CD4-positive, alpha-beta memory T cell (primary cell): ENCODE results near the gene KIF2A. TPM values are rescaled to one million over a fixed set of nuclear protein-coding genes. Genes with fewer than 3 reads are reported as not detected.

Experiments
- CTCF ChIA-PET: fragments of 350-600 bp; sonication (Branson Sonifier 250); formaldehyde crosslinking; loops from one replicate; lab custom pipeline; 2021; ENCODE audit warnings: inconsistent platforms; ENCODE audit not compliant: partially characterized antibody; lab: Charles Lee
- POLR2A ChIA-PET: fragments of 350-600 bp; sonication (Branson Sonifier 250); formaldehyde crosslinking; loops from one replicate; lab custom pipeline; 2021; ENCODE audit not compliant: partially characterized antibody; lab: Charles Lee
- DNase-seq, 5 donors: peaks; one replicate each; pipeline versions ENCODE4 v3.0.0 to v3.0.0-alpha.2; 2020 to 2022; ENCODE audit warnings: mixed read lengths in 1 of 5
- H3K27ac ChIP-seq: one replicate; pipeline ENCODE4 v1.7.0; 2013; ENCODE audit warnings: low read depth, low read length
- H3K27me3 ChIP-seq: 2 replicates; pipeline ENCODE4 v1.7.0; 2013; ENCODE audit warnings: mild to moderate bottlenecking, low read length, moderate library complexity; ENCODE audit not compliant: insufficient read depth
- H3K36me3 ChIP-seq: 2 replicates; pipeline ENCODE4 v1.7.0; 2013; ENCODE audit warnings: mild to moderate bottlenecking, low read length, moderate library complexity; ENCODE audit not compliant: insufficient read depth
- H3K4me1 ChIP-seq: 2 replicates; pipeline ENCODE4 v1.7.0; 2013; ENCODE audit warnings: mild to moderate bottlenecking, low read length, moderate library complexity; ENCODE audit not compliant: insufficient read depth
- H3K4me3 ChIP-seq, 2 donors: one replicate each; pipeline ENCODE4 v1.7.0; 2013; ENCODE audit warnings: low read length in 2 of 2, mild to moderate bottlenecking in 1 of 2
- H3K9me3 ChIP-seq, 2 donors: one replicate each; pipeline ENCODE4 v1.7.0; 2013; ENCODE audit warnings: low read length in 2 of 2, control low read depth in 1 of 2; ENCODE audit not compliant: control insufficient read depth in 1 of 2
- H3K27ac Mint-ChIP-seq, 7 donors: one replicate each; pipeline ENCODE4 v1.8.0; 2020 to 2021; ENCODE audit warnings: mixed read lengths in 7 of 7, mild to moderate bottlenecking in 6 of 7, inconsistent platforms in 3 of 7, moderate library complexity in 3 of 7
- H3K27me3 Mint-ChIP-seq, 2 donors: one replicate each; pipeline ENCODE4 v1.8.0; 2020 to 2021; ENCODE audit warnings: mixed read lengths in 2 of 2
- H3K36me3 Mint-ChIP-seq, 2 donors: one replicate each; pipeline ENCODE4 v1.8.0; 2020 to 2021; ENCODE audit warnings: mixed read lengths in 2 of 2, inconsistent platforms in 1 of 2, mild to moderate bottlenecking in 1 of 2
- H3K4me1 Mint-ChIP-seq, 4 donors: one replicate each; pipeline ENCODE4 v1.8.0; 2020 to 2021; ENCODE audit warnings: mixed read lengths in 4 of 4, mild to moderate bottlenecking in 1 of 4
- H3K4me3 Mint-ChIP-seq, 8 donors: one replicate each; pipeline ENCODE4 v1.8.0; 2020 to 2021; ENCODE audit warnings: mixed read lengths in 8 of 8, mild to moderate bottlenecking in 7 of 8, moderate library complexity in 6 of 8, inconsistent platforms in 3 of 8
- H3K9me3 Mint-ChIP-seq, 8 donors: one replicate each; pipeline ENCODE4 v1.8.0; 2020 to 2021; ENCODE audit warnings: mixed read lengths in 8 of 8, mild to moderate bottlenecking in 5 of 8, inconsistent platforms in 3 of 8, moderate library complexity in 1 of 8
- intact Hi-C: fragments of 100-400 bp; cut with micrococcal nuclease; formaldehyde crosslinking; loops from one replicate; pipeline ENCODE4 v1.15.1; 2023
- polyA plus RNA-seq, 2 donors: library from polyadenylated mRNA; unstranded; fragments of 300-500 nt; fragmentation: Illumina TruSeq; gene quantifications; one replicate each; pipeline ENCODE4 v1.2.3, GENCODE V29; 2021
- total RNA-seq, 2 experiments: library from RNA; stranded (reverse); gene quantifications; one replicate each; pipeline ENCODE4 v1.2.3, GENCODE V29; 2021

Gene KIF2A
- total and polyA plus RNA-seq, 4 experiments from 2014 or later: 133 to 158 (median 154) TPM

DNA sequence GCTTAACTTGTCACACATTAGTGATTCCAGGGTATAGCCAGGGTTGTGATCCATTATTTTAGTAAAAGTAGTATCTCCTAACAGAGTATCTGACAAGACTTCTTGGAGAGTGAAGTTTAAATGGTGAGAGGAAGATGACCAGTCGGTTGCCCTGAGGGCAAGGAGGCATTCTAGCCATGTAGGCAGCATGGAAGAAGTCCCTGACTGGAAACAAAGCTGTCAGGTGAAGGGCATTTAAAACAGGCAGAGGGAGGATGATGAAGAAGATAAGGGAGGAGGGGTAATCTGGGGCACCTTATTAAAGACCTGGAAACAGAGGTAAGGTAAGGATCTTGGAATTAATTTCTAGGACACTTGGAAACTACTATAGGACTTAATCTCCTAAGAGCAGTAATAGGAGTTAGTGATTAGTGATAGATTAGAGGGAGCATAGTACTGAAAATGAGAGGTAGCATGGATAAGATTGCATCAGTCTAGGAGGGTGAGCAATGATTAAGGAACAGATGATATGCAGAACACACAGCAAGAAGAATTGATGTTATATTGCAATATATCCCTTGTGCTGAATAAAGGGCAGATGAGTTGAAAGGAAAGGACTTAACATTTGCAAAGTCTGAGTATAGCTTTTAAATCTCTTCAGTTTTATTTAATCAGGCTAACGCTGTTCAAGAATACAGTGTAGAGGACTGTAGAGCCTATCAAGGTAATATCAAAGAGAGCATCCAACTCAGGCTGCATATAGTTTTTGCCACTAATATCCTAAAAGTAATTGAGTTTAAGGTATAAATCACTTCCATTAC, 9.6 kb downstream of the KIF2A start:
- CTCF ChIA-PET: interaction anchor here (0.7 to 3.3 kb wide), 5 partner anchors 8 to 28 kb away, joined by 3 to 12 read pairs (median 3); no protein-coding TSS in a partner anchor
- no peak overlapping the region for H3K27ac ChIP-seq
- H3K27me3 ChIP-seq: no peaks in the 10 kb centered on the region
- no peak overlapping the region for H3K4me3 ChIP-seq
- H3K4me1 Mint-ChIP-seq: peaks cover 65 to 94% (median 81%) of the 10 kb centered on the region in 4 donors
- no peaks in the 10 kb centered on the region for H3K9me3 ChIP-seq
- peaks cover 98% of the 10 kb centered on the region for H3K4me1 ChIP-seq
- intact Hi-C loops: loop anchor here (1.0 kb wide), 1 partner anchor 8 kb away; no protein-coding TSS in a partner anchor
- H3K27ac Mint-ChIP-seq: peak overlapping the region; percentile 7 to 92 (median 31)
- DNase-seq: no peak
- H3K36me3 Mint-ChIP-seq: peaks cover 4 to 22% of the 10 kb centered on the region in 2 donors
- H3K4me3 Mint-ChIP-seq: peak overlapping the region; percentile 2 to 62 (median 16)
- POLR2A ChIA-PET: interaction anchor here (1.1 to 1.6 kb wide), 2 partner anchors 10 to 92 kb away, joined by 5 to 6 read pairs; partner anchors contain the start of gene KIF2A
- H3K9me3 Mint-ChIP-seq: no peaks in the 10 kb centered on the region
- H3K36me3 ChIP-seq: no peaks in the 10 kb centered on the region
- H3K27me3 Mint-ChIP-seq: no peaks in the 10 kb centered on the region

DNA sequence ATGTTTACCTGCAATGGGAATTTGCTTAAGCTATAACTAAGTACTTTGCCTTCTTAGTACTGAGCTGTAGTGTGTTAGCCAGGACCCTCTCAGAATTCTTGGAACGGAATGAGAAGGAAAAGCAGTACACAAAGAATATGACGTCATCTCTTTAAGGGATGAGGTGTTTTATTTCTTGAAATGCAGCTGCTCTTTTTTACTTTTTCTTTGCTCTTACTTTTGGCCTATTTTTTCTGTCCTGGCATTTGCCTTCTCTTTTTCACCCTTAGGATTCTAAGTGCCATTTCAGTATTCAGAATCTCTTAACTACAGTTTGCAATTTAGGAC, 10.1 kb downstream of the KIF2A start:
- no peaks in the 10 kb centered on the region for H3K36me3 ChIP-seq
- peaks cover 63 to 94% (median 80%) of the 10 kb centered on the region in 4 donors for H3K4me1 Mint-ChIP-seq
- H3K4me3 Mint-ChIP-seq: peak overlapping the region in 4 of 8 donors; percentile 2 to 70 (median 53)
- CTCF ChIA-PET: interaction anchor here (0.9 to 3.3 kb wide), 4 partner anchors 8 to 27 kb away, joined by 3 to 12 read pairs (median 4); no protein-coding TSS in a partner anchor
- no peaks in the 10 kb centered on the region for H3K27me3 ChIP-seq
- H3K4me3 ChIP-seq: no peak overlapping the region
- no peak overlapping the region for H3K27ac ChIP-seq
- DNase-seq: no peak
- H3K4me1 ChIP-seq: peaks cover 92% of the 10 kb centered on the region
- no peaks in the 10 kb centered on the region for H3K9me3 Mint-ChIP-seq
- peak overlapping the region in 3 of 7 donors; percentile 9 to 42 (median 27) for H3K27ac Mint-ChIP-seq
- no peaks in the 10 kb centered on the region for H3K27me3 Mint-ChIP-seq
- H3K9me3 ChIP-seq: no peaks in the 10 kb centered on the region
- intact Hi-C loops: loop anchor here (1.0 kb wide), 1 partner anchor 9 kb away; no protein-coding TSS in a partner anchor
- H3K36me3 Mint-ChIP-seq: peaks cover under 1 to 21% of the 10 kb centered on the region in 2 donors
- POLR2A ChIA-PET: interaction anchor here (1.1 to 1.6 kb wide), 2 partner anchors 11 to 92 kb away, joined by 5 to 6 read pairs; partner anchors contain the start of gene KIF2A

DNA sequence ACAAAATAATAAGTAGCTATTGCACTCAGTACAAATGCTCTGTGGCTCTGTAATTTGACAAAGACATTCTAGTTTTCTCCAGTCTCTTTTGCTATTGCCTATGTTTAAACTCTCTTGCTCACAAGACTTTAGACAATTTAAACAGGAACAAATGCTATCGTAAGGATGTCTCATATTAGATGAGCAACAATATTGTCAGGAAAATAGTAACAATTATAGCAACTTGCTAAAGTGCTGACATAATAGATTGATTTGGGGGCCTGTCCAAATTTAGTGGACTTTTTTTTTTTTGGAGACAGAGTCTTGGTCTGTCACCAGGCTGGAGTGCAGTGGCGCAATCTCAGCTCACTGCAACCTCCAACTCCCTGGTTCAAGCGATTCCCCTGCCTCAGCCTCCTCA, 11.8 kb downstream of the KIF2A start:
- H3K4me1 ChIP-seq: peaks cover 75% of the 10 kb centered on the region

DNA sequence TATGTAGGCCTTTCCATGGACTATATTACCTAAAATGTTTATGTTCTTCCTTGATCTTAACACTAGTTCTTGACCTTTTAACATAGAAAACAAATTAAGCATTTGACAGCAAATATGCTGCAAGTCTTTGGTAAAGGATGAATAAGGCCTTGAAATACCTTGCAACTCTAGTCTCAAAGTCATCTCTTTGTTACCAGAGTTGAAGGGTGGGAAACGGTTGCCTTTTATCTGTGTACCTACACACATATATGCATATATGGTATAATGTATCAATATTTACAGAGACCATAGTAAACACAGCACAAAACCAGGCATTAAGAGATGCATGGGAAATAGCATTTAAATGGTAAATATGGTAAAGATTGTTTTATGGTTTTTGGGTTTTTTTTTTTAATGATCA, 16.5 kb downstream of the KIF2A start:
- Mint-ChIP-seq H3K4me1 (peaks cover 59 to 88% (median 72%) of the 10 kb centered on the region in 4 donors), H3K36me3 (peaks cover 28 to 48% of the 10 kb centered on the region in 2 donors), H3K9me3 (no peaks in the 10 kb centered on the region), H3K27me3 (no peaks in the 10 kb centered on the region), H3K4me3 (peak overlapping the region in 1 of 8 donors; percentile 21), H3K27ac (no peak overlapping the region)
- ChIA-PET POLR2A (interaction anchor here (1.3 kb wide), 1 partner anchor 17 kb away, joined by 5 read pairs; the partner anchor contains the start of gene KIF2A), CTCF (interaction anchor here (2.0 kb wide), 1 partner anchor 12 kb away, joined by 5 read pairs; no protein-coding TSS in a partner anchor)
- no peak for DNase-seq
- Histone ChIP-seq H3K27me3 (no peaks in the 10 kb centered on the region), H3K27ac (no peak overlapping the region), H3K9me3 (no peaks in the 10 kb centered on the region), H3K4me3 (no peak overlapping the region), H3K4me1 (peaks cover 51% of the 10 kb centered on the region), H3K36me3 (no peaks in the 10 kb centered on the region)
- intact Hi-C loops: loop anchor here (2.0 kb wide), 1 partner anchor 16 kb away; the partner anchor contains the start of gene KIF2A

More for the DNA sequence above, 11.8 kb downstream of the KIF2A start:
- peaks cover 8 to 25% of the 10 kb centered on the region in 2 donors for H3K36me3 Mint-ChIP-seq
- H3K27me3 ChIP-seq: no peaks in the 10 kb centered on the region
- H3K27ac ChIP-seq: no peak overlapping the region
- DNase-seq: no peak
- ChIA-PET POLR2A (interaction anchor here (1.1 kb wide), 1 partner anchor 12 kb away, joined by 5 read pairs; the partner anchor contains the start of gene KIF2A), CTCF (interaction anchor here (1.0 to 2.2 kb wide), 3 partner anchors 11 to 93 kb away, joined by 3 to 6 read pairs (median 4); no protein-coding TSS in a partner anchor)
- H3K9me3 Mint-ChIP-seq: no peaks in the 10 kb centered on the region
- peak overlapping the region in 2 of 7 donors; percentile 14 to 42 for H3K27ac Mint-ChIP-seq
- intact Hi-C loops: no loop called here
- H3K9me3 ChIP-seq: no peaks in the 10 kb centered on the region
- peak overlapping the region in 4 of 8 donors; percentile 8 to 34 (median 30) for H3K4me3 Mint-ChIP-seq
- no peaks in the 10 kb centered on the region for H3K27me3 Mint-ChIP-seq
- peaks cover 55 to 90% (median 75%) of the 10 kb centered on the region in 4 donors for H3K4me1 Mint-ChIP-seq
- no peaks in the 10 kb centered on the region for H3K36me3 ChIP-seq
- H3K4me3 ChIP-seq: no peak overlapping the region

DNA sequence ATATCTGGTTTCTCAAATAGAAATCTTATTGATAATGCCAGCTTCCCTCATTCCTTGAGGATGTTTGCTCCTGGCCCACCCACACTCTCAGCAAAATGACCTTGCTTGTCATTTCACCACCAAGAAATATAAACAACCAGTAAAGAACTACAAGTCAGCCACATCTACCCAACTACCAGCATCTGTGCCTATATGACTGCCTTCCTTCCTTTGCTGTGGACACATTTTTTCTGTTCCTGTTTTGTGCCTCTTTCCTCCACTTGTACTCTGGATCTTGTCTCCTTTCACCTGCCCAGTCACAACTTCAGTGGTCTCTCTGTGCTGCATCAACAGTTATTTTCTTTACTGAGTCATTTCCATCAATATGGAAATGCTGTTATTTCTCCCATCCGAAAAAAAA, 20.3 kb downstream of the KIF2A start:
- POLR2A ChIA-PET: interaction anchor here (1.3 kb wide), 1 partner anchor 34 kb away, joined by 3 read pairs; no protein-coding TSS in a partner anchor
- Mint-ChIP-seq H3K9me3 (no peaks in the 10 kb centered on the region), H3K4me1 (peaks cover 55 to 83% (median 70%) of the 10 kb centered on the region in 4 donors), H3K36me3 (peaks cover 26 to 37% of the 10 kb centered on the region in 2 donors), H3K4me3 (peak overlapping the region in 4 of 8 donors; percentile 14 to 52 (median 42)), H3K27me3 (no peaks in the 10 kb centered on the region), H3K27ac (peak overlapping the region; percentile 31 to 81 (median 69))
- H3K36me3 ChIP-seq: no peaks in the 10 kb centered on the region
- no peaks in the 10 kb centered on the region for H3K9me3 ChIP-seq
- no peak overlapping the region for H3K27ac ChIP-seq
- H3K4me1 ChIP-seq: peaks cover 57% of the 10 kb centered on the region
- intact Hi-C loops: loop anchor here (2.0 kb wide), 1 partner anchor 14 kb away; no protein-coding TSS in a partner anchor
- no peak overlapping the region for H3K4me3 ChIP-seq
- no peak for DNase-seq
- H3K27me3 ChIP-seq: no peaks in the 10 kb centered on the region
- CTCF ChIA-PET: interaction anchor here (1.2 to 1.4 kb wide), 2 partner anchors 41 to 102 kb away, joined by 4 read pairs; no protein-coding TSS in a partner anchor

DNA sequence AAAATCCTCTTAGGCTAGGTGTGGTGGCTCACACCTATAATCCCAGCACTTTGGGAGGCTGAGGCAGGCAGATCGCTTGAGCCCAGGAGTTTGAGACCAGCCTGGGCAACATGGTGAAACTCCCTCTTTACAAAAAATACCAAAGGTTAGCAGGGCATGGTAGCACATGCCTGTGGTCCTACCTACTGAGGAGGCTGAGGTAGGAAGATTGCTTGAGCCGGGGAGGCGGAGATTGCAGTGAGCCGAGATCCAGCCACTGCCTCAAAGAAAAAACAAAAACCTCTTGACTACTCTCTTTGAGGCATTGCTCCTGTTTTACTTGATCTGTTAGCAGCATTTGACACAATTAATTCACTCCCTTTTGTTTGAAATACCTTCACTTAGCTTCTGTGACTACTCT, 20.7 kb downstream of the KIF2A start:
- intact Hi-C loops: loop anchor here (2.0 kb wide), 1 partner anchor 14 kb away; no protein-coding TSS in a partner anchor
- H3K36me3 Mint-ChIP-seq: peaks cover 24 to 33% of the 10 kb centered on the region in 2 donors
- no peaks in the 10 kb centered on the region for H3K9me3 Mint-ChIP-seq
- H3K27ac ChIP-seq: no peak overlapping the region
- H3K4me1 ChIP-seq: peaks cover 60% of the 10 kb centered on the region
- ChIA-PET CTCF (interaction anchor here (1.1 kb wide), 1 partner anchor 14 kb away, joined by 3 read pairs; no protein-coding TSS in a partner anchor), POLR2A (no interaction called here)
- H3K9me3 ChIP-seq: no peaks in the 10 kb centered on the region
- peaks cover 52 to 81% (median 70%) of the 10 kb centered on the region in 4 donors for H3K4me1 Mint-ChIP-seq
- H3K36me3 ChIP-seq: no peaks in the 10 kb centered on the region
- H3K27me3 Mint-ChIP-seq: no peaks in the 10 kb centered on the region
- H3K27me3 ChIP-seq: no peaks in the 10 kb centered on the region
- H3K4me3 ChIP-seq: no peak overlapping the region
- peak overlapping the region in 4 of 8 donors; percentile 7 to 52 (median 9) for H3K4me3 Mint-ChIP-seq
- DNase-seq: no peak
- peak overlapping the region; percentile 31 to 81 (median 69) for H3K27ac Mint-ChIP-seq
